NCI-H524 (cell line): ENCODE results near the gene CHST9.
A peak's percentile ranks its signal among the peaks of the same experiment; 100 is the strongest.
"Not testable (repeated sequence)": the region's sequence is repeated elsewhere in the genome, so short reads cannot be mapped to it uniquely, and the experiment has no call there.

Experiments used
- DNase-seq, 2 experiments: peaks; one replicate each; lab custom pipeline; 2025; lab: John Stamatoyannopoulos, UW

CHST9 gene

DNA sequence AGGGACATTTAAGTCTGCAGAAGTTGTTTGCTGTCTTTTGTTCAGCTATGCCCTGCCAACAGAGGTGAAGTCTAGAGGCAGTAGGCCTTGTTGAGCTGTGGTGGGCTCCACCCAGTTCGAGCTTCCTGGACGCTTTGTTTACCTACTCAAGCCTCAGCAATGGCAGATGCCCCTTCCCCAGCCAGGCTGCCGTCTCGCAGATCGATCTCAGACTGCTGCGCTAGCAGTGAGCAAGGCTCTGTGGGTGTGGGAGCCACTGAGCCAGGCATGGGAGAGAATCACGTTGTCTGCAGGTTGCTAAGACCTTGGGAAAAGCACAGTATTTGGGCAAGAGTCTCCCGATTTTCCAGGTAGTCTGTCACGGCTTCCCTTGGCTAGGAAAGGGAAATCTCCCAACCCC, 91.8 kb downstream of the CHST9 start:
- DNase-seq = not testable (repeated sequence)

DNA sequence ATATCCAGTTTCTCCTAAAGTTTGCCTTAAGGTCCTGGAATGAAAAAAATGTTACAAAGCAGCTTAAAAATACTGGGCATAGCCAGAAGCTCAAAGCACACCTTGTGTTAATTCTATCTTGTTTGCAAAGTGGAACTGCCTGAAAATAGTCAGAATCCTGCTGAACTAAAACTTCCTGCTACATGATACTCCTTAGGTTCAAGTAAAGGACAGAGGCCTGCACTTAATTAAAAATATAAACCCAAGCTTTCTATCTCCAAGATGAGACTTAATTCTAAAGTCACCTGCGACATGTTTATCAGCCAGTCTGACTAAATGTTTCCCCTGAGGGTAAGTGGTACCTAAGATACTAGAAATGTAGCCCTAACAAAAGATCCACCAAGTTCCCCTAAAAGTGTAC, 103.4 kb downstream of the CHST9 start:
- DNase-seq = no peak

DNA sequence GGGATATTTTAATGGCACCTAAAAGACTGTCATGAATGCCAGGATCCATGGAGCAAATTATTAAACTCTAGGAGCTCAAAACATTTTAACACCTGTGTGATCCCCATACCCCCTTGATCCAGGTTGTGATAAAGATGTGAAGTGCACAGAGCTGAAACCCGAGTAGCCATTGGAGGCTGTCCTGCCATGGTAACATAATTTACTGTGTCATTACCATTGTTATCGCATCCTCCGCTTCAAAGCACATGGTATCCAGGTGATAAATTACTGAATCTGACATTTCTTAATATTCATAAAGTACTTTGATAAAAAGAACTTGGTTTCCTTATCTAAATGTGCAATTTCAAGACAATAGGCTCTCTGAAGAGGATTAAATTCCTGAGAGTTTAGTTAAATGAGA, 109.3 kb downstream of the CHST9 start:
- DNase-seq = peak in 1 of 2 experiments; percentile 40

DNA sequence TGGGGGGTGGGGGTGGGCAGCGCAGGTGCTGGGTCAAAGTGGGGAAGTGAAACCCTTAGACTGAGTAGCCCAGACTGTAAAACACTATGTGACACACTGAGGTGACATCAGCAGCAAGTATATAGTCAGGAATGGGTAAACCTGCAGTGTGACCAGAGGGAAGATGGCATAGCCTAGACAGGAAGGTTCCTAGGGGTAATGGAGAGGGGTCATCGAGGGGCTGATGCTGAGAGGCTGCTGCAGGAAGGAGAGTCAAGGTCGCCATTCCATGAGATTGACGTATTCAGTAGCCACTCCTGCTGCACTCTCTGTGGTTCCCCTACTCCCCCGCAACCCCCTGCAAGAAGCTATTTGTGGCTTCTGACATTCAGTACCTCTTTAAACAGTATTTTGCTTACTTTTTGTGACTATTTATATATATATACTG, 111.7 kb downstream of the CHST9 start:
- DNase-seq = no peak

DNA sequence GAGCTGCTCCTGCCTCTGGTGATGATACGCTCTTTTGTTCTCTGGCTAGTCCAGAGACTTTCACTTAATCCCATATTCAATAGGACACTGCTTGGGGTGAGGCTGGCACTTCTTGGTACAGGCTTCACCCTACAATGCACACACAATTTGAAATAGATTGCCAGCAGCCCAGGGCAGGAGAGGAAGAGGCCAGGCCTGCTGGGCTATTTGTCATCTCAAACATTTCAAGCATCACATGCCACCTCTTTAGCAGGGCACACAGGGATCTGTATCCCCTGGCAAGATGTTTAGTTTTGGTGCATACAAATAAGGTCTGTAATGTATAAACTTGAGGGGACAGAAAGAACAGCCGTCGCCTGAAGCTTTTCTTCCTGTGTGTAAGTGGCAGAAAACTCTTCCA, 120.4 kb downstream of the CHST9 start:
- DNase-seq = no peak

DNA sequence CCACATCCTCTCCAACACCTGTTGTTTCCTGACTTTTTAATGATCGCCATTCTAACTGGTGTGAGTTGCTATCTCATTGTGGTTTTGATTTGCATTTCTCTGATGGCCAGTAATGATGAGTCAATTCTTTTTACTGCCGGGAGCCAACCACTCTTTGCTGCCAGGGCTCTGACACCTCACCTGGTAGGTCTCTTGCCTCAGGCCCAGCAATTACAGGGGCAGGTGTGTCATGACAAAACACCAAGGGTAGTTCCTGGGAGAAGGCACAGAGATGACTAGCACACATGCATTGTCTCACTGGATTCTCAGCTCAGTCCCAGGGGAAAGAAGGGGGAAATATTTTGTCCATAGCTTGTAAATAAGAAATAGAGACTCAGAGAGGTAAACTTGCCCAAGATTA, 122.3 kb downstream of the CHST9 start:
- no peak for DNase-seq

DNA sequence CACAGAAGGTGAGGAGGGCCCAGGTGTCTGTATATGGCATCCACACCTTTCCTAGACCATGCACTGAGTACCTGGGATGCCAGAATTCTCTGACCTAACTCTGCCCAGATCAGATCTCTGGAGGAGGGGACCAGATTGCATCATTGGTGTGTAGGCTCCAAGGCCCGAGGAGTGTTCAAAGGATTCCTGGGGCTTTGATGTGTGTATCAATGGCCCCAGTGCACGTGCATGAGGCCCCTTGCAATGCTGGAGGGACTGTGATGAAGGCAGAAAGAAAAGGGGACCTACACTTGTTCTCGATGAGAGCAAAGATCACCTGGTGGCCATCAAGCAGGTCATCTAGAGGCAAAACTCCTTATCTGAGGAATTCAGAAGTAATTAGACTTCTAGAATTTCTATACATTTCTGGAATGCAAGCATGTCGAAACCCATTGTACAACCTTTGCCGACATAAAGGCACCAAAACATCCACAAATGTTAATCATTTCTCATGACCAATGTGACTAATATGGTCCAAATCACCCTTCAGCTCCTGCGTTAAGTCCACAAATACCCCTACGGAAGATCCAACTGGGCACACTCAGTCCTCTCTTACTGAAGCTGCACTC, 123.5 kb downstream of the CHST9 start:
- DNase-seq = no peak

DNA sequence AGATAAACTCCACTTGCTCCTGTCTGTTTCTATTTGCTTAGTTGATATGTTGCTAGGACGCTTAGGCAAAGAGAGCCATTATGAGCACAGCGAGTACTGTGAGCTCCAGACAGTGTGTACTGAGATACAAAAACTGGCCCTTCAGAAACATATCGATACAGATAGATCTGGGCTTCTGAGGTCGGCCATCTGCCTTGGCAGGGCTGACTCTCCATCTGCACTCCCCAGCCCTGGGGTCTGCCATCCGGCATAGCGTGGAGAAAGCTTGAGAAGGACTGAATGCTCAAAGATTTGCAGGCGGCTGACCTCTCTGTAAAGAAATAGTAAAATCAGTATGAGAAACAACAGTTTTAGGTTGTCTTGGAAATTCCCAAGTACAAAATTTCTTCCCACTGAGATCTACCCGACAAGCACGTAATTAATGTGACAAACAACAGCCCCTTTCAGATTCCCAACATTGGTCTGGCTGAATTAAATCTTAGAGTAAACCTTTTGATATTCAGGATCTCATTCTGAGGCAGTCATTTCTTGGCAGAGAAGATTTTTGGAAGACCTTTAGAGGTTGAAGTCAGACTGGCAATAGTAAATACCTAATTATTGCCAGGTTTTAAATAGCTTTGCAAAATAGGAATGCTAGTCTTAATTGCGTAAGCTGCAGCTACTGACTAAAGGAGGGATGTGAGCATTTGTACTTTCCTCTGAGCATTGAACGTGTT, 127.4 kb downstream of the CHST9 start:
- no peak for DNase-seq

DNA sequence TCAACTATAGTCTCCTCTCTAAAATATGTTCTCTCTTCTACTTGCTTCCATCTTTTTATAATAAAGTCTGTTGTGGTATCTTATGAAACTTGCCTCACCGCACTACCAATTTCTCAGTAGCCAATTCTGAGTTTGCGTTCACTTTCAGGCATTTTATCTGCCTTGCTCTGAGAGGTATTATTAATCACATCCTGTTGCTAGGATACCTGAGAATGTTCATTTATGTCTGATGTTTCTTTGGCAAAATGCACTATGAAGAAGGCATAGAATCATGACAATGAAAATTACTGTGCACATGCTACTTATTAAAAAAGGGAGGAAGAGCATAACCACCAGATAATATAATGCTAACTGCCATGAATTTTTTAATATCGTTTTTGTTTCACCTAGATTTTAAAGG, 130.2 kb downstream of the CHST9 start:
- no peak for DNase-seq

DNA sequence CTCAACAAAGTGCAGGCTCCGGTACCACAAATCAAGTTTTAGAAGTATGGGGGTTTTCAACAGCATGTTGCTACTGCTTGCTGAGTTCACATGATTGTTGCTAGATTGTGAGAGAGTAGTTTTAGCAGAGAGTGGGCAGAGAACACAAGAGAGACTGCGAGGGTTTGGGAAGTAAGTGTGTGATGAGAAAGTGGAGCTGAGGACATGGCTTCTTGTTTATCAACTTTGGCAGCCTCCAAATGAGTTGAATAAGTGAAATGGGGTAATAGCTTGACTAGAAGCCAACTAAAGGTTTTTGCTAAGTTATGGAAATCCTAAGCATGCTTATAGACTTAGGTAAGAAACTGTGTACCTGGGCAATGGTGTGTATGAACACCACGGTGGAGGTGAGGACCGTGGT, 135.1 kb downstream of the CHST9 start:
- no peak for DNase-seq

DNA sequence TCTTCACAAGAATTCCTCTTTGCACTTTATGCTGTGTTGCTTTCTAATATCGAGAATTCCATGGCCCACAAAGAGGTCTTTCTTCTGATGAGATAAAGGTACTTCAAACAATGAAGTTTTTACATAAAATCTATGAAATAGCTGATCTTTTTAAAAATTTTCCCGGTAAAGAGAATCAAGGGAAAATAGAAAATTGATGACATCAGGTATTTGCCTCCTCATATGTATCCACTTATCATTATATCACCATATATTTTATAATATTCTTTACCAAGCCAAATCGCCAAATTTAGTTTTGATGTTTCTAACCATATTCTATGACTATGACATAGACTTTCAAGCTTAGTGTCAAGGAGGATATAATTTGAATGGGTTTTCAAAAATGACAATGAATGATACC, 139.8 kb downstream of the CHST9 start:
- no peak for DNase-seq

DNA sequence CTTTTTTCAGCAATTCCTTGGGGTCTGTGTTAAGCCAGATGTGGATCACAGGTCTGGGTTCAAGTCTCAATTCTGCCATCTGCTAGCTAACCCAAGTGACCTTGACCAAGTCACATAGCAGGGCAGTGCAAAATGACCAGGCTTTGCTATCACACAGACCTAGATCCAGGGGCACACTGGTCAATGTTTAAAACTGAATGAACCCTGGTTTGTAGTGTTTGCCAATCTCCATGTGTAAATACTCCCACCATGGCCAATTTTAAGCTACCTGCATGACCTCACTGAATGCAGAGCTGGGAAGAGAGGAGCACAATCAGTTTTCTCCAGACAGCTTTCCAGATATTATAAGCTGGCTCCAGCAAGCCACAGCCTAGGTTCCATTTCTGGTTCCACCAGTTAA, 142.9 kb downstream of the CHST9 start:
- no peak for DNase-seq

DNA sequence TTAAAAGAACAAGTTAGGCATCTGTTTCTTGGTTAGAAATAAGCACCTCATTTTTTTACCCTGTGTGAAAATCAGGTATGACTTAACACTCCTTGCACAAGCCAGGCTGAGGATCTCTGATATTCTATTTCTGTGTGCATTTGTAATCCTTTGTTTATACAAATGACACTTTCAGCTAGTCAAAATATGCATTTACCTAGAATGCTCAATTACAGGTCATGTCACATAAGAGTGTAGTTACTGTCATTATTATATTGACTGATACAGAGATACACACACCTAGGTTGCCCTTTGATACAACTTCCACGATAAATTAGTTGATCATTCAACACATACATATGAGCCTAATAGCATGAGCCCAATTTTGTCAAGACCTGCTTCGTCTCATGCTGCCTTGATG, 144.3 kb downstream of the CHST9 start:
- DNase-seq = no peak

DNA sequence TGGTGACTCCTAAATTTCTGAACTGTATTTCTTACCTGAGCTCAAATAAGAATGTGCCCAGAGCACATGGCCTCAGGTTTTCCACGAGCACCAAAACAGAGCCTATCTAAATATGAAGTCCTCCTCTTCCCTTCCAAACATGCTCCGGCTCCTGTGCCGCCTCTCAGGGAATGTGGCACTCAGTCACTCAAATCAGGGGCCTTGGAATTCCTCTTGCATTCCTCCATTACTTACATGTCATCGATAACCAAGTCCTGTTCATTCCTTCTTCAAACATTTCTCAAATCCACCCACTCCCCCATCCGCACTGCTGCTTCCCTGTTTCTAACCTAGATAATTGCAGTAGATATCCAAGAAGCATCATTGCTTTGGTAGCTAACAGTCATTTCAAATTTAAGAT, 151.4 kb downstream of the CHST9 start:
- DNase-seq = no peak

DNA sequence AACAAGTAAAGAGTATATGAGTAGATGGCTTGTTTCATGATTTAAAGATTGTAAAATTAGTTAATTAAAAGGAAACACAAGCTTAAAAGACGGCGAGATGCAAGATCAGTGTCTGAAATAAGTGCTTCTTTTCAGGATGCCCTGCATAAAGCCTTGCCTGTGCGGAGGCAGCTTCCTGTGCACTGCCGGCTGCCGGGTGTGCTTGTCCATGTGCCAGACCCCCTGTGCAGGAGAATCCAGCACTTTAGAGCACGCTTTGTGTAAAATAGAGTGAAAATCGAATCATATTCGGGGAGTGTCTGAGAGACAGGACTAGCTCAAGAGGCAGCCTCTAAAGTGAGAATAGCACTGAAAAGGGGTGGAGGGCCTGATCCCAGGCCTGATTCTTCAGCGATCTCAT, 154.7 kb downstream of the CHST9 start:
- no peak for DNase-seq

DNA sequence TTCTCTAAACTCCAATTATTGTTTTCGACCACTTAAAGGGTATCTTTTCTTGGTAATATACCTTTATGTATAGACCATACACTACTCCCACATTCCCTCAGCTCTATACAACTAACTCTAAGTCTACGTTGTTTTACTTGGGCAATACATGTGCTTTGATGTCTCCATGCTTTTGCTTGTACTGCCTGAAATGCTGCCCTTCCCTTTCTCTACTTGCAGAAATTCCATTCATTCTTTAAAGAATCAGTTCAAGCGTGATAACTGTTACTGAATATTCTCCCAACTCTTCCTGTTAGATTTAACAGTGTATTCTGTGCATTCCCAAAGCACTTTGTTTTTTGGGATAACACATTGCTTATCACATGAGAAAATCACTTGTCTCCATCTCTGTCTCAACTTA, 162.6 kb downstream of the CHST9 start:
- no peak for DNase-seq

DNA sequence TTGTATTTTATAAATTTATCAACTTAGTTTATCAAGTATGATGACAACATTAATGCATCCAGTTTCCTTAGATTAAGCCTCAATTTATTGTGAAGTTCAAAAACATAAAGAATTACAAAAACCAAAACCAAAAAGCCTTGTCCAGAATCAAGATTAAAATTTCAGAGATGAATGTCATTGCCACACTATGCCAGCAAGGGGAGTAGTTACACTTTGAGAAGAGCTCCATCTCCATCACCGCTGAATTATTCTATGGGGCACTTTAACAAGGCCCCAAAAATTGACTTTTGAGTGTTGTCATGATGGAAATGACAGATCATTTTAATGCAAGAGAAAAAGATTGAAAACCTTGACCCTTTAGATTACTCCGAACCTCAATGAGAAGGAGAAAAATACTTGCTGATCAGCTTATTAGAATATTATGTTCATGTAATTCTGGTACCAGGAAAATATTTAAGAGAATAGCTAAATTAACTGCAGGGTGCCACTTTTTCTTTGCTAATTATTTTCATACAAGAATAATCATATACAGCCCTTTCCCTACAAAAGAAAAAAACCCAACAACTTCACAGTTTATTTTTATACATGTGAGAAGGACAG, 167.1 kb downstream of the CHST9 start:
- peak in 1 of 2 experiments; percentile 34 for DNase-seq

DNA sequence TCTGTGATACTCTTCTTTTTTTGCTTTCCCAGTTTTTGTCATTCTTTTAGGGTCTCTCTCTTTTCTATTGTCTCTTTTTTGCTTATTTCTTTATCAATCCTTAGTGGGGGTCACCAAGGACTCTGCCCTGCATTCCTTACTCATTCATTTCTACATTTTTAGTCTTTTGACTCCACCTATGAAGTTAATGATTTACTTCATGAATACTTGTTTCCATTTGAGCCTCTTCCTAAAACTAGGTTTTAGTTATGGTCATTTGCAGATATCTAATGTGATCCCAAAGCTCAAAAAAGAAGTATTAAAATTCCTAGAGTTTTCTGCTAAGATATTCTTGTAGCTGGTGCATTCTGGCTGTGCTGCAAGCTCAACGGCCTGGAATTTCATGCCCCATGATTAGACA, 170.3 kb downstream of the CHST9 start:
- DNase-seq = no peak

DNA sequence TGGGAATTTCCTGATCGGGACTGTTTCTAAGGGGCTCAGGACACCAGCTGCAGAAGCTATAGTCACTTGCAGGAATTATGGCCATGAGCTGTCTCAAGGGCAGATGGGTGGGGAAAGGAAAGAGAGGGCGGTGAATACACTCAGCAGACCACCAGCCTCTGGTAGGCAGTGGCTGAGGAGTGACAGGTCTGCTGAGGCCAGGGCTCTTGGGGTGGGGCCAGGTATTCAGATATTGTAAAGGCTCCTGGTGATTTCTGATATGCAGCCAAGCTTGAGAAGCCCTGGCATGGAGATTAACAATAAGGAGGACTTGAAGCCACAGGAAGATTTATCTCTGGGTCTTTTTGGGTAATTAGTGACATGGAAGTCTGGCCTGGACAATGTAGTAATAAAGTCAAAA, 174.3 kb downstream of the CHST9 start:
- DNase-seq = no peak

DNA sequence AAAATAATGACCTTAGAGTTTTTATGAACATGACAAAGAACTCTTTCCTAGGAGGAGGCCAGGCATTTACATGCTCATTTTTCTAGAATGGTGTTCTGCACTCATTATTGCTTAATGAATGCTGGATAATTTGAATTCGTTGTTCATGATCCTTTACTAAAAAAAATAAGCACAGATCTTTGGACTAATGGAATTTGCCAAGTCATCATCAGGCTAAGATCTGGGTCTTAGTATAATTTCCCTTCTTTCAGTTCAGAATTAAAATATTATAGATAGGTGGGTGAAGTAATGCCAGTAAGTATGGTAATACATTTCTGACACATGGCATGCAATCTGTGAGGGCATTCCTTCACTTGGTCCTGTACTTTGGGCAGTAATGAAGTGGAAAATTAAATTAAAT, 175.8 kb downstream of the CHST9 start:
- DNase-seq = no peak

DNA sequence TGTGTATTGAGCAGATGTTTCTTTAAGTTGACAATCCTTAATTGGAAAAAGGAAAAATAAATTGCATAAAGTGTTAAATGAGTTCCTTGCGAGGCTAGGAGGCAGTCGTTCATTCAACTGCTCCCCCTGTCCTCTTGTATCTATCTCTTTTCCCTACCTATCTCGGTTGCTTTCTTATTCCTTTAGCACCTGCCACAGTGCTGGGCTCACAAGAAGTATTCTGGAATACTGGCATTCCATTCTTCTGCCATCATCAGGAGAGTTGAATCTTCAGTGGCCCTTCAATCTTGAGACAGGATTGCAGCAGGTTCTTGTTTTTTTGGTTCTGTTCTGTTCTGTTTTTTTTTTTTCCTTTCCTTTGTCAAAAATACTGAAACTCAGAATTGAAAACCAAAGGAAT, 176.5 kb downstream of the CHST9 start:
- DNase-seq = no peak

DNA sequence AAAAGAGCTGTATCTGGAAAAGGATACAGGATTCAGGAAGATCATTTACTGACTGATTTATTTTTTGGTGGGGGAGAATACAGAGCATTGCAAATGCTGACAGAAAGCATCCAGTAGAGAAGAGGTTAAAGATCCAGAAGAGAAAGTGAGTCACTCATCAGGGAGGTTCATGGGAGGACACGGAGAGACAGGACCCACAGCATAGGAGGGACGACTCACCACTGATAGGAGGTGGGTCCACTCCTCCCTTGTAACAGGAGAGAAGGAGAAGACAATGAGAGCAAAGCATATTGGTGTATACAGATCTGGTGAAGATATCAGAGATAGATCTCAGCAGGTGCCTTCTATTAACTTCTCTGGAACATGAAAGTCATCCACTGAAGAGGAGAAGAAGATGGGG, 177.2 kb downstream of the CHST9 start:
- DNase-seq = no peak

DNA sequence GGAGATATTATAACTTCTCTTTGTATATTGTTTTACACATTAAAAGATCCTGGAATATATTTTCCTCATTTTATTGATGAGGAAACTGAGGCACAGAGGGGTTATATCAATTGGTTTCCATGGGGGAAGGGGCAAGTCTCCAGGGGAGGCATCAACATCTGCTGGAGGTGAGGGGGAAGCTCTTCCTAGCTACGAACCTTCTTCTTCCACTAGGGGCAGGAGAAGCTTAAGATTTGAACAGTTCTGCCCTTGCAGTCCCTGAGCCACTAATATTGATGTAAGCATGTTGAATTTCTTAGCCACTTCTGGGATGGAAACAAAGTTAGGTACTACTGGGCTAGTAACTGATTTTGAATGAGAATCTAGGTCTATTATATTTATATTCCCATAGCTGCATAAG, 179.5 kb downstream of the CHST9 start:
- peak in 1 of 2 experiments; percentile 42 for DNase-seq
